ENCODE results near the gene WNT11.

Gene WNT11

DNA sequence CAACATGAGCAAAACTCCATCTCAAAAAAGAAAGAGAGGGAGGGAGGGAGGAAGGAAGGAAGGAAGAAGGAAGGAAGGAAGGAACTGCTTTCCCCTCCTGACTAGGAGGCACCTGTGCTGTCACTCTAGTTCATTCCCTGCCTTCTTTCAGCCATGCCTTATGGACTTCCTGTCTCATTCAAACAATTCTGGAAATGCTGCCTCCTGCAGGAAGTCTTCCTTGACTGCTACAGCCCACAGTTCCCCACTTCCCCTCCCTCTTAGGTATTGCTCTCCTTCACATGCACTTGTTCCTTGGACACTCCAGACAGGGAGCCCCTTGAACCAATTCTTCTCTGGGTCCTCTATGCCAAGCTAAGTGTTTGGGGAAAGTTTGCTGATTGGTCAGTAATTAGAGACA is 31.6 kb upstream of the WNT11 start:
- no peak for DNase-seq (ENCODE audit: low read depth)

DNA sequence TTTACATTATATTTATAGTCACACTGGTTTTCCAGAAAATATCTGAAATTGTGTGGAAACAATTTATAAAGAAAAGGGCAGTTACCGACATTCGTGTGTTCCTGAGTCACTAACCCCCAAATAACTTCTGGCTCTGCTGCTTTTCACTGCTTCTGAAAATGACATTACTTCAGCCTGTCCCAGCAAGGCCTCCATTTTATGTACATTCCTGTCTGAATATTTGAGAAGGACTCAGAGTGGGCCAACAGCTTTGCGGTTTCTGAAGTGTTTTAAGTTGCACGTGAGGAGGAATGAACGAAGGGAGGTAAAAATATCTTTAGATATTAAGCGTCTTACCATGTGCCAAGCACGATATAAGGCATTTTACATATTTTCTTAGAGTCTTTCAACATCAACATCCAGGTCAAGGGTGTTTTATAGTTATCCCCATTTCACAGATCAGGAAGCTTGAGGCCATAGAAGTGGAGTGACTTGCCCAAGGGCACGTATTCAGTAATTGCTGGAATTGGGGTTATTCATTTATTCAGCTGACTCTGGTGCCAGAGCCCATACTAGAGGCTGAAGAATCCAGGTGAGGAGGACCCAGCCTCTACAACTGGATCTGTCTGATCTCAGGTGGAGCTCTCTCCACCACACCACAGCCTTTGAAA is 30.8 kb upstream of the WNT11 start:
- no peak for DNase-seq (ENCODE audit: low read depth)

DNA sequence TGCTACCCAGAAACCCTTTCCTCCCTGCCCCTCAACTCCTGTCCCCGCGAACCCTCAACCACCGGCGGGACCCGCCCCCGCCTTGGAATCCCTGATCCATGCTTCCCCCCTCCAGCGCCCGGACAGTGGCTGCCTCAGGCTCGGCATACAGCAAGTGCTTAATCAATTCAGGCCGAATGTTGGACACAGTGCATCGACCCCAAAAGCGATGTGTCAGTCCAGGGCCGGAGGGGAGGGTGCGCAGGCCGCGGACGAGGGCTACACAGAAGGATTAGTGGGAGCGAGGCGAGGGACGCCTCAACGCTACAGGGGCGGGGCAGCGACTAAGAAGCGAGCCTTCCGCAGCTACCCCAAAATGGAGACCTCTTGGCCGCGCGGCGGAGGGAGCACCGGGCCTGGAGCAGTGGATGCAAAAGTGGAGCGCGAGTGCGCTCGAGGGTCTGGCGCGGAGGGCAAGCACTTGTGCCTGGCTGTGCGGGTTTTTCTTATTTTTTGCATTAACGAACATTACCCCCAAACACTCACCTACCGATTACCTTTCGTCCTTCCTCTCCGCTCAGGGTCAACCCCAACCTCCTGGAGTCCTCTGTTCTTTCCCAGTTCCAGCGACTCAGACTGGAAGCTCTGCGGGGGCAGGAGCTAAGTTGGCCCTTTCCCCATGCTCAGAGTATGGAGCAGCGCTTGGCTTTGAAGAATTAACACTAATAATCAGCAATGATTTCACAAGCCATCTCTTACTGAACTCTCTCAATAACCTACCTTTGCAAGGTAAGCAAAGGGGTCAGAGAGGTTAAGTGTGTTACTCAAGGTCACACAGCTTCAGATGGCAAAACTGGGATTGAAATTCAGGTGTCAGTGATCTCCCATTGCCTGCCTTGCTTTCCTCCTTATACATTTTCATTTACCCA is 30.0 kb upstream of the WNT11 start:
- no peak for DNase-seq (ENCODE audit: low read depth)

DNA sequence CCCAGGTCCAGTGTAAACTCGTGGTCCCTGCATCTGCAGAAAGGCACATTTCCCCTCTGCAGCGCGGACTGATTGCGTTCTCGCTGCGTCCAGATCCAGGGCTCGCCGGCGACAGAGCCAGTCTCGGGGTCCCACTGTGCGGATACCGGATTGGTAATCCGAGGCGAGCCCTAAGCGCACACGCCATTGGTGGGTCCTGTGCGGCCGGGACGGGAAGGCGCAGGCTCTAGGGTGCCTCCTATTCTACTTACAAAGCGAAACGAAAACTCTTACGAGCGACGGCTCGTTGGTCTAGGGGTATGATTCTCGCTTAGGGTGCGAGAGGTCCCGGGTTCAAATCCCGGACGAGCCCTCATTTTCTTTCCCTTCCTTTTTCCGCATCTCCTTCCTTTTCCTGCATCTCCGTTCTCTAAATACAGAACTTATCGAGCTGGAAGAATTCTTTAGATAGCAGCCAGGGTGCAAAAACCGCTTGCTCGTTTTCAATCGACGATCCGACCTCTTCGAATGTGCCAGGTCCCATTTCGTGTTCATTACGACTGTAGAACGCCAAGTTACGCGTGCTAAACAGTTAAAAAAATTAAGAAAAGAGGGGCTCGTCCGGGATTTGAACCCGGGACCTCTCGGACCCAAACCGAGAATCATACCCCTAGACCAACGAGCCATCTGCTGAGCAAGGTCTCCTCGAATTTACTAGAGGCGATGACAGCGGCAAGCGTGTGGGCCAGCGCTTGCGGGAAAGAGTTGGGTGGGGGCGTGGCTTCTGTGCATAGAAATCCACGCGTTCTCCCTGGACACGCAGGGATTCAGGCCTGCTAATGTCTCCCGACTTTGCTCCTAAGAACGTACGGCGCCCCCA is 29.2 kb upstream of the WNT11 start:
- peak; percentile 84 for DNase-seq (ENCODE audit: low read depth)

DNA sequence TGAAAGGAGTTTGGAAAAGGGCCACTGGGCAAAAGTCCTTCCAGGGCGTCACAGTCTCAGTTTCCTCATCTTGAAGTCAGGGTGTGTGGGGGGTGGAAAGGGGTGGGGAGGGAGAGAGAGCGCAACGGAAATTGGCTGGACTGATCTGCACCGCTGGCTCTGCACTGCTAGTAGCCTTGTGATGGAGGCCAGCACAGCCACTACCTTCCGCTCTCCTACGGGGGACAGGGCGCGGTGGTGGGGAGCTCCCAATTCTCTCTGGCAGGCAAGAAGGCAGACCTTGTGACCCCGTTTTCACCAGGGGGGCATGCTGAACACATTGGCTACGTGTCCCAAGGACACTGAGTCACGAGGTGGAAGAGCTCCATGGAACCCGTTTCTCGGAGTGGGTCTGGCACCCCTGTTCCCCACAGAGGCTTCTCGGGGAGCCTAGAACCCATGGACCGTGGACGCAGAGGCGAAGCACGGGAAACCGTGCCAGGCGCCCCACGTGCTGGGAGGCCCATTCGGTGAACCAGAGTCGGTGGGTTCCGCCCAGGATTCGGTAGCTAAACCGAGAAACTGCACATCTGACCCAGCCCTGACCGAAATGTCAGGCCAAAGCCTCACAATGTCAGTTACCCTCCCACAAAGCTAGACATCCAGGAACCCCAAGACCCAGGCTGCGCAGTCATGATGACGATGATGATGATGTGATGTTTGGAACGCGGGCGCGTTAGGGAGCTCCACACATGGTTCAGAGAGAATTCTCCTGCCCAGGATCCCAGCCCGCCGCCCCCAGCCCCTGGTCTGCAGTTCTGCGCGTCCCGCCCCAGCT is 28.3 kb upstream of the WNT11 start:
- DNase-seq (ENCODE audit: low read depth), result no peak

DNA sequence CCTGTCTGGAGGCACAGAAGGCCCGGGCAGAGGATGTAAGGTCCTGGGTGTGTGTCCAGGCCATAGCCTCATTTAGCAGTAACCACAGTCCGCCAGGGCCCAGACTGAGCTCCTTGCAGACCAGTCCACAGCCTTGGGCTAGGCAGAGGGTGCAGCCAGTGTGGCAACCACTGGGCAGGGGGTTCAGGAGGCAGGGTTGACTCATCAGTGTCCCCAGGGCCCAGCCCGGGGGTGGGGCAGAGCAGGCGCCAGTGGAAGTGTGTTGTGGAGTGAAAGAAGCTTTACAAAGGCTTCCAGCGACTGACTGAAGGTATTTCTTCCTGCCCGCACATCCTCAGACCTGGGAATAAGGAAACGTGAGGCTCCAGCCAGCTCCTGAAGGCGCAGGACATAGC is 27.7 kb upstream of the WNT11 start:
- no peak for DNase-seq (ENCODE audit: low read depth)

DNA sequence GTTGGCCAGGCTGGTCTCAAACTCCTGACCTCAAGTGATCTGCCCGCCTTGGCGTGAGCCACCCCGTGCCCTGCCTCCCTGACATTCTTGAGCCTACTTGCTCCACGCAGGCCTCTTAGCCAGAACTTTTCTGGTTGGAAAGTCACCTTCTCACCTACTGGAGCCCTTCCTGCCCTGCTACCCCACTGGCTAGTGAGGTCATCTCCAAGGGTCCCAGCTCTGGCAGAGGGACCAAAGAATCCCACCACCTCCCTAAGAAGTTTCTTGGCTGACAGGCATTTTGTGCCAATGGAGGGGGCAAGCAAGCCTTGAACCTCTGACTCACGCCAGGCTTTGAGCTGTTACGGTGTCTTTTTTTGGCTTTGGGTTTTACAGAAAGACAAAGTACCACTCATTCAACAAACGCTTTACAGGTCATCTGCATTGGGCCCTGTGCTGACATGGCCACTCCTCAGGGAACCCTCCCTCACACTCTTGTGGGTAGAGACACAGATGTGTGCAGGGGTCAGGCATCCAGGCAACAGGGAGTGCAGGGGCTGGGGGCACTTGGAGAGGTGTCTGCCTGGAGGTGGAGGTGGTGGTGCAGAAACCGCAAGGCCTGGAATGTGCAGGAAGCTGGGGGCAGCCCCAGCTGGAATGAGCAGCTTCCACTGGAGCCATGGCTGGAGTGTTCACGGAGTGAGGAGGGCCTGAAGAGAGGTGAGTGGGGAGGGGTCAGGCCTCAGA is 27.1 kb upstream of the WNT11 start:
- no peak for DNase-seq (ENCODE audit: low read depth)

DNA sequence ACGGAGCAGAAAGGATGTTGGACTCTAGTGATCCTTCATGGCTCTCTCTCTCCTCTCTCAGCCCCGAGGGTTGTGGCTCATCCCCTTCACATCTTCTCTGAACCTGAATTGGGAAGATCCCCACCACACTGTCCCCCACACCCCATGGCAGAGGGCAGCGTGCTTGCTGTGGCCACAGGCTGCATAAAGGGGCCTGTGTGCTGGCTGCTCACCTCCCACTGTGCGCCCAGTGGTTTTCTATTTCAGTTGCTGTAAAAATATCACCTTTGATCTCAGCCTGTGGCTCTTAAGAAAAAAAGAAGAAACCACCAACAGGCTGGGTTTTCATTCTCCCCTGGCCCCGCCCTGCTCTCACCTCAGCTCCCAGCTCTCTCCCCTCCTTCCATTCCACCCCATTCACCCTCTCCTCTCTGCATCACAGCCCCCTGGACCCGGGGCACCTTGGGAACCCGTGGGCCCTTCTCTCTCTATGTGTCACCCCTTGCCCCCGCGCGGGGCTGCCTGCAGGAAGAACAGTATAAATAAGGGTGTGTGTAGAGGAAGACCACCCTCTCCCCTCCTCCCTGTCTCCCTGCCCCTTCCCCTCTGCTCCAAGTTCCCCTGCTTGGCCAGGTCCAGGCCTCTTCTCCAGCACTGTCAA is 25.8 kb upstream of the WNT11 start:
- DNase-seq (ENCODE audit: low read depth), result peak; percentile 19

DNA sequence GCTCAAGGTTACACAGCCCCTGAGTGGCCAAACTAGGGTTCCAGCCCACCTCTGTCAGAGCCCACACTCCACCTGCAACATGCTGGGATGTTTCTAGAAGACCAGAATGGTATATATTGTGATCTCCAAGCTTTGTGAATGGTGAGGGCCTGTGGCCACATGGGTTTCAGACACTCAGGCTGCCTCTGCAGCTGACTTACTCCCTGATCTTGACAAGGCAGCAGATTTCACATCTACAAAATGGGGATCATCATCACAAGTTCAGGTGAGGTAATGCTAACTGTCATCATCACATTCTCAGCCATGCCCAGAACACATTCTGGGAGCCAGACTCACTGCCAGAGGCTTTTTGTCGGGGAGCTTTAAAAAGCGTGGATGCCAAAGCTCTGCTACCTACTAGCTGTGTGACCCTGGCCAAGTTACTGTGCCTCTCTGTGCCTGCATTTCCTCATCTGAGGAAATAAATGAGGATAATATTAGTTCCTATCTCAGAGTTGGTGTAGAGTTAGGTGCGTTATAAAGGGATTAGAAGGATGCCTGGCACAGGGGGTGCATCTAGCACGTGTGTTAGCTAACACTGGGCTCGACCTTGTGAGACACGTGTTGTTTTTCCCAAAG is 24.9 kb upstream of the WNT11 start:
- no peak for DNase-seq (ENCODE audit: low read depth)

DNA sequence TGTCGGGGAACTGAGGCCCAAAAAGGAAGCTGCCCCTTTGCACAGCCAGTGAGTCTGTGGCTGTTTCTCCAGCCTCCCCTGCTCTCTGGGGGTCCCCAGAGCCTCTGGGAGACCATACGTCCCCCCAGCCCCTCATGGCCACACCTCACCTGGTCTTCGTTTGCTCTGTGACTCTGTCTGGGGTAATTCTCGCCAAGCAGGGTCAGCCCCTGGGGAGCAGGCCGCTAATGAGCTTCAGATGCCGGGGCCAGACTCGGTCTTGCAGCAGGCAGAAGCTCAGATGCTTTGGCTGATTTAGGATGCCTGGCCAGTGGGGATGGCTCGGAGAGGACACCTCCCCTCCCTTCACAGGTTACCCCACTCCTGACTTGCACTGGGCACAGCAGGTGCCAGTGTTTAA is 24.1 kb upstream of the WNT11 start:
- DNase-seq (ENCODE audit: low read depth), result no peak

DNA sequence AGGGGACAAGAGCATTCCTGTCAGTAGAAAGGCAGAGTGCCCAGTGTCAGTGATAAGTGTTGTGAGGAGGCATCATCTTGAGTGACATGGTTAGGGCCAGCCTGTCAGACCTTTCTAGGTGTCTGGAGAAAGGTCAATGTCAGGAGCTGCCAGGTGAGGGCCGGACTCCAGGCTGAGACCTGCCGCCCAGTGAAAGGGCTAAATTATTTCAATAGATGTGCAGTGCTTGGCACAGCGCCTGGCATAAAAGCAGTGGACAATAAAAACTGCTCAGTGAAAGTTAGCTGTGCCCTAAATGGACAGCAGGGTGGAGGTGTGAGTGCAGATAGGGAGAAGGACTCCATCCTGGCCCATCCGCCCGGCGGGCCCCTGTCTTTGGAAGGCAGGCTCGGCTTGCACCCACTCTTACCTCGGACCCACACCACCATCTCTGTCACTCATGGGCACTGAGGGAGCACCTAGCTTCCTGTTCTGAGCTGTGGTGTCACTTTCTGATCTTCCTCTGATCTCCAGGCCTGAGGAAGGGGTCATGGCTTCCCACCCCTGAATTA is 23.5 kb upstream of the WNT11 start:
- DNase-seq (ENCODE audit: low read depth), result no peak

DNA sequence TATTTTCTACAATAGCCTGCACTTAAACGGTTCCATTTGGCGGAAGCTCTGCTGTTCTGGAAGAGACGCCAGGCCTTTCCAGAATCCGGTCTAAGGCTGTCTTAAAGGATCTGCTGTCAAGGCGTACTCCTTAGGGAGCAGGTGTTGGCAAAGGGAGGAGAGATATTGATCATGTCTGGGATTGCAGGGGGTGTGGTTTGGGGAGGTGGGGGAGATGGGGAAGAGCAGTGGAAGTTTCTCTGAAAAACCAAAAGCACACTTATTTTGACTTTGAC is 22.5 kb upstream of the WNT11 start:
- DNase-seq (ENCODE audit: low read depth), result no peak

DNA sequence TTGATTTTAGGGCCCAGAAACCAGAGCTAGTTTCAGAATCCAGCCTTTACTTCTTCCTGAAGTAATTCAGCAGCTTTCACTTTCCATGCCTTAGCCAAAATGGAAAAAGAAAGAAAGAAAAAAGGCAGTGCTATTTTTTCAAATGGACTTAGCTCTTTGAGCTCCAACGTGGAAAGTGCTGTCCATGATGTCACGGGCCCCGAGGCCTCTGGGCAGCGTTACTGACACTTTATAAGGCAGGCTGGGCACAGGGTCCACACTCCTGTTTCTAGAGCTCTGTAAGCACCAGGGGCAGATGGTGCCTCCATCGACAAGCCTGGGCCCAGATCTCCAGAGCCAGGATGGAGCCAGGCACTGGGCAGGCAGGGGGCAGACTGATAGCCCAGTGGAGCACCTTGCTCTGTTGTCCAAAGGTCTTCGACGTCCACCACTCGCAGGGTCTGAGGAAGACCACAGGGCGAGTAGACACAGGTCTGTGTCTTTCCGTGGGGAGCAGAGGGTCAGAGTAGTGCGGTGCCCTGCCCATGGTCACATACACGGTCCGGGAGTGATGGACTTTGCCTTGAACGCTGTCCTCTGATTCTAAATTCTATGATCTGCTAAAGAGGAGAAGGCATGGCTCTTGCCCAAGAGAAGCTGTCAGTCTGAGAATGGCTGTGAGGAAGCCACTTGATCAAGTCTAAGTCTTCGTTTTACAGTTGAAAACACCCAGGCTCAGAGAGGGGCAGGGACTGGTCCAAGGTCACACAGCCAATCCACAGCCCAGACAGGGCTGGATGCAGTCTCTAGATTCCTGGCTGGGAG is 22.0 kb upstream of the WNT11 start:
- DNase-seq (ENCODE audit: low read depth), result no peak

DNA sequence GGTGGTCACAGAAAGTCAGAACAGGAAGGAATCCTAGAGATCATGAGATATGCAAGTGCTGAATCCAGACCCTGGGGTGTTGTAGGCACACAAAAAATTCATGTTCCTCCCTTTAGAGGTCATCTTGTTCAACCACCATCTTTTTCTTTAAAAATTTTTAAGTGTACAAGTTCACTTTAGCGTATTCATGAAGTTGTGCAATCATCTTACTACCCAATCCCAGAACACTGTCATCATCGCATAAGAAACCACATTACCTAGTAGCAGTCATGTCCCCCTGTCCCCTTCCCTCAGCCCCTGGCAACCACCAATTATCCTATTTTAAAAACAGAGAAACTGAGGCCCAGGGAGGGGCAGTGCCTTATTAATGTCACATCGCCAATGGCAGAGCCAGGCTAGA is 20.3 kb upstream of the WNT11 start:
- DNase-seq (ENCODE audit: low read depth), result no peak

DNA sequence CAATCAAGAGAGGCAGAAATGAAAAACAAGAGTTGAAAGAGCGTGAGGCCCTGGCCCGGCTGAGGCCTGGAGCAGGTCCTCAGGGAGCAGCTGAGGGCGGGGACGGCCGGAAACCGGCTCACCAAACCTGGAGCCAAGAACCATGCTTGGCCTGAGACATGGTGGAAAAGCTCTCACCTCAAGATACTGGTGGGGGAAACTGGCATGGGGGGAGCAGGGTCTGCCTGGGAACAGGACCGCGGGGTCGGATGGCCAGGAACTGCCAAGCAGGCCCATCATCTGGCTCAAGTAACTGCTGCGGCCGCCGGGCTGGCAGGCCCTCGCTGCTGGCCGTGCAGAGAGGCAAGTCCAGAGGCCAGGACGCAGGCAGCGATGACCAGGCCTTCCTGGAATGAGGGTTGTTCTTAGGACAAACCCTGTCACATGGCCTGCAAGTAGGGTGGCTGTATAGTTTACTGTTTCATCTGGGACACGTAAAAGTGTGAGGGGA is 18.9 kb upstream of the WNT11 start:
- DNase-seq (ENCODE audit: low read depth), result no peak

DNA sequence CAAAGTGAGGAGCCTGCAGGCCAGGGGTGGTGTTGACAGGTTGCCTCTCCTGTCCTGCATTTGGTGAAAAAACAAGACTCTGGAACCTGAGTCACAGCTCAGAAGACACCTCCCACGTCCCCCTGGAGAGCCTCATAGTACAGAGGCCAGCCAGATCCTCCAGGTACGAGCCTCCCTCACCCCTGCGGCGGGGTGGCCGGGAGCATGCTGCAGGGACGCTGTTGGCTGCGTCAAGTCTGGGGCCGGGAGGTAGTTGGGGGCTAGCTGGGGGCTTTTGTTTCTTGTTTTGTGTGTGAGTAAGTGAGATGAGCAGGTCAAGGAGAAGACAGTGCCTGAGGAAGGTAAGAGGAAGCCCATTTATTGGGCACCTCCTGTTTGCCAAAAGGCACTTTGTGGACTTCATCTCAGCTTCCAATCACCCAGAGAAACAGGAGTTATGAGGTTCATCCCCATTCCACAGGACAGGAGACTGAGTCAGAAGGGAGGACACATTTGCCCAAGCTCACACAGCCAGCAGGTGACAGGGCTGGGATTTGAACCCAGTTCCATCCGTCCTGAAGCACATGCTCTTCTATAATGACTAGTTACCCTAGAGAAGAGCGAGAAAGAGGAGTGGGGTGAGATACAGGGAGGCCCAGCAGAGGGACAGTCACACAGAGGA is 18.3 kb upstream of the WNT11 start:
- no peak for DNase-seq (ENCODE audit: low read depth)

DNA sequence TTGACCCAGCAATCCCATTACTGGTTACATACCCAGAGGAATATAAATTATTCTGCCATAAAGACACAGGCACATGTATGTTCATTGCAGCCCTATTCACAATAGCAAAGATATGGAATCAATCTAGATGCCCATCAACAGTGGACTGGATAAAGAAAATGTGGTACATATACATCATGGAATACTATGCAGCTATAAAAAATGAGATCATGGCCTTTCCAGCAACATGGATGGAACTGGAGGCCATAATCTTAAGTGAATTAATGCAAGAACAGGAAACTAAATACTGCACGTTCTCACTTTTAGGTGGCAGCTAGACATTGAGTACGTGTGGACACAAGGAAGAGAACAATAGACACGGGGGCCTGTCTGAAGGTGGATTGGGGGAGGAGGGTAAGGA is 15.1 kb upstream of the WNT11 start:
- no peak for DNase-seq (ENCODE audit: low read depth)

DNA sequence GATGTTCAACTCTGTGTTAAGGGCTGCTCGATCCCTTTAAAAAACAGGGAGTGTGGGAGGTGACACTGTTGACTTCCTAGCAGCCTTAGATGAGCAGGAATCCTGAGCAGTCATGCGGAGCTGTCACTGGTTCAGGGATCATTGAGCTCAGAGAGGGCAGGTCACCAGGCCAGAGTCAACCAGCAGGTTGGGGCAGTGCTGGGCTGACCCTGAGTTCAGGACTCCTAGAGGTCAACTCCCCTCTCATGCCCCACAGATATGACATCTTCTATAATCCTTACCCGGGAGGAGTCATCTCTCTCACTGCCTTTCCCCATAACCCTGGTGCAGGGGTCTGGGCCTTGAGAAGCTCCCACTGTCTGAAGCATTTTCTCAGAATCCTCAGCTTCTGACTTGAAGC is 12.9 kb upstream of the WNT11 start:
- no peak for DNase-seq (ENCODE audit: low read depth)
